ENCODE measurements around the gene ACAD8.

Gene ACAD8

DNA sequence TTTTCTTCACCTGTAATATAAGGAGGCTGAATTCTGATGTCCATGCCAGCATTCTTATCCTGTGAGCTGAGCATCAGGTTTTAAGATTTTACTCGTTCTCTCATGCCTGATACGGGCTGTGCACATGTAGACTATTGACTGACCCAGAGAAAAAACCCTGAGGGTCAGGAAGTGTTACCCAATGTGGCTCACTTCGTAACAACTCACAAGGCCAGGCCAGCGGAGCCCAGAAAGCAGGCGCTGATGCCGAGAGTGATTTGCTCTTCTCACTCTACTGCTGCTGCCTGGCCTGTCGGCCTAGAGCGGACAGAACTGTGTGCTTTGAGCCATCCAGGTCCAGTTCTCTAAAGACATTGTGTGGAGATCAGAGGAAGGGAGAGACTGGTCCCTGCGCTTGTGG lies 11.0 kb upstream of the ACAD8 start:
- TF ChIP-seq, protein P1, sequence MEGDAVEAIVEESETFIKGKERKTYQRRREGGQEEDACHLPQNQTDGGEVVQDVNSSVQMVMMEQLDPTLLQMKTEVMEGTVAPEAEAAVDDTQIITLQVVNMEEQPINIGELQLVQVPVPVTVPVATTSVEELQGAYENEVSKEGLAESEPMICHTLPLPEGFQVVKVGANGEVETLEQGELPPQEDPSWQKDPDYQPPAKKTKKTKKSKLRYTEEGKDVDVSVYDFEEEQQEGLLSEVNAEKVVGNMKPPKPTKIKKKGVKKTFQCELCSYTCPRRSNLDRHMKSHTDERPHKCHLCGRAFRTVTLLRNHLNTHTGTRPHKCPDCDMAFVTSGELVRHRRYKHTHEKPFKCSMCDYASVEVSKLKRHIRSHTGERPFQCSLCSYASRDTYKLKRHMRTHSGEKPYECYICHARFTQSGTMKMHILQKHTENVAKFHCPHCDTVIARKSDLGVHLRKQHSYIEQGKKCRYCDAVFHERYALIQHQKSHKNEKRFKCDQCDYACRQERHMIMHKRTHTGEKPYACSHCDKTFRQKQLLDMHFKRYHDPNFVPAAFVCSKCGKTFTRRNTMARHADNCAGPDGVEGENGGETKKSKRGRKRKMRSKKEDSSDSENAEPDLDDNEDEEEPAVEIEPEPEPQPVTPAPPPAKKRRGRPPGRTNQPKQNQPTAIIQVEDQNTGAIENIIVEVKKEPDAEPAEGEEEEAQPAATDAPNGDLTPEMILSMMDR (IDR thresholded peaks at IDR 0.05; ENCODE audit: low read depth, low read length), result no peak
- no peak overlapping the region for H3K4me3 ChIP-seq (ENCODE audit: low read depth, low read length)

- TF ChIP-seq, protein P1 (IDR thresholded peaks at IDR 0.05; ENCODE audit: low read depth, low read length), result no peak
- H3K4me3 ChIP-seq (ENCODE audit: low read depth, low read length), result no peak overlapping the region
Measured at GRCh38 chr11:134243913-134244312, 9.5 kb upstream of the ACAD8 start.

DNA sequence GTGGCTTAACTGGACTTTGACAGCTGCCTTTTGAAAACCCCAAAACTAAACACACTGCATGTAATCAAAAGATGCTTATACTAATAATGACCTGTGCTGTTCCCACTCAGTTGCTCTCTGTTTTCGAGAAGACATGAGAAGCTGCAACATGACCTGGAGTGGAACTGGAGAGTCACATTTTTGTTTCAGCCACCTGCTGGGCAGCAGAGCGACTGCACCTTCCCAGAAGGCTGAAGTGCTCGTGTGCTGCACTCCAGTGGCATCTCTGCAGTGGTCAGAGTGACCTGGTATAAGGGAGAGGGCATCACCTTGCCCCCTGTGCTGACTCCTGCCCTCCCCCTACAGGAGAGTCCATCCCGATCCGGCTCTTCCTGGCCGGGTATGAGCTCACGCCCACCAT lies 8.8 kb upstream of the ACAD8 start:
- TF ChIP-seq, protein P1 (IDR thresholded peaks at IDR 0.05; ENCODE audit: low read depth, low read length), result peak; percentile 23; the same call in 1 of the 2 replicates
- H3K4me3 ChIP-seq (ENCODE audit: low read depth, low read length), result no peak overlapping the region

GRCh38 chr11:134245434-134245833 lies 7.9 kb upstream of the ACAD8 start:
- TF ChIP-seq, protein P1 (IDR thresholded peaks at IDR 0.05; ENCODE audit: low read depth, low read length), result no peak
- H3K4me3 ChIP-seq (ENCODE audit: low read depth, low read length), result no peak overlapping the region

GRCh38 chr11:134246100-134246499 lies 7.3 kb upstream of the ACAD8 start:
- no peak overlapping the region for H3K4me3 ChIP-seq (ENCODE audit: low read depth, low read length)
- TF ChIP-seq, protein P1 (IDR thresholded peaks at IDR 0.05; ENCODE audit: low read depth, low read length), result no peak

- H3K4me3 ChIP-seq (ENCODE audit: low read depth, low read length), result no peak overlapping the region
- TF ChIP-seq, protein P1 (IDR thresholded peaks at IDR 0.05; ENCODE audit: low read depth, low read length), result no peak
Measured at GRCh38 chr11:134246678-134247077, 6.7 kb upstream of the ACAD8 start.

GRCh38 chr11:134248910-134249480 lies 4.4 kb upstream of the ACAD8 start:
- TF ChIP-seq, protein P1 (IDR thresholded peaks at IDR 0.05; ENCODE audit: low read depth, low read length), result no peak

More at GRCh38 chr11:134248910-134249480, 4.4 kb upstream of the ACAD8 start:
- H3K4me3 ChIP-seq (ENCODE audit: low read depth, low read length), result no peak overlapping the region
